DOHH2 (cell line): ENCODE data around the gene ARID5B.

ENCODE experiments used
- CTCF ChIP-seq: fragments of 200-600 bp; sonication (generic); IDR thresholded peaks from one replicate; pipeline ENCODE4 v1.5.1; 2014; ENCODE audit warnings: antibody characterized with exemption, mild to moderate bottlenecking, low read depth, low read length; ENCODE audit not compliant: poor library complexity, severe bottlenecking
- EZH2phosphoT487 ChIP-seq: fragments of 200-600 bp; sonication (generic); IDR thresholded peaks from 2 replicates; pipeline ENCODE4 v1.6.1; 2017; ENCODE audit warnings: borderline replicate concordance, mild to moderate bottlenecking, antibody characterized with exemption, low read length, moderate library complexity, mixed read lengths

DNA sequence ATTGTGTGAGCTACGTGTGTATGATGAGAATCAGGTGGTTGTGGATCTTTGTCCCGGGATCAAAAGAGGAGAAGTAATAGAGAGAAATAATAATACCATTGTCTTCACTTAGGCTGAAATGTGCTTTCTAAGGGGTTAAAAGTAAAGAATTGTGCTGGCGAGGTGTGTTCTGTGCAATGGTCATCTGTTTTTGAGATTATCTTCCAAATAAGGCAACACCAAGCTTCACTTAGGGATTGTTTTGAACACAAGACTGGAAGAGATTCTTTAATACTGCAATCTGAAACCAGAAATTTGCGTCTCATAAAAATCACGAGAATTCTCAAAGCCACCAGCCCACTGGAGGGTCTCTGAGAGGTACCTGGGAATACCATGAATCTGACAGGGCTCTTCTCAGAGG lies 84.2 kb downstream of the ARID5B start:
- TF ChIP-seq CTCF (no peak), EZH2phosphoT487 (no peak)
